Measurements from ENCODE around the gene FPR3.

DNA sequence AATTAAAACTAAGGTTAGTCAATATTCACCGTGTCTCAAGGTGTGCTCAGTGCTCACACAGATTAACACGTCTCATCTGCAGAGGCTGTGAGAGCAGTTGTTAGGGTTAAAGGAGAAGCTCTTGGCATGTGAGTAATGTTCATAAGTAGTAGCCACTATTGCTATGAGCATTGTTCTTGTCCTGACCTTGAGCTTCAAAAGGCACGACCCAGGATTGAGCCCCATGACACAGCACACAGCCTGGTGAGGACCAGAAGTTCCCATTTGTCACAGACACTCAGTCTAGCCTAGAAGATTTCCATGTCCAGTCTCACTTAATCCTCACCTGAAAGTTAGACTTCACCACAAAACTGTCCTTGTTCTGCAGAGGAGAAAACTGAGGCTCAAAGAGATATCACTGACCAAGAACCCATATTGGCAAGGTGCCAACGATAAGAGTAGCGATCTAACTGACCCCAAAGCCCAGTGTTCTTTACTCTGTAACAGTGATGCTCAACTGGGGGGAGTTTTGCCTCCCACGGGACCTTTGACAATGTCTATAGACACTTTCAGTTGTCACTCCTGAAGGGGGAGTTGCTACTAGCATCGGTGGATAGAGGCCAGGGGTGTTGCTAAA, 26.0 kb downstream of the FPR3 start:
- TF ChIP-seq, protein P1, sequence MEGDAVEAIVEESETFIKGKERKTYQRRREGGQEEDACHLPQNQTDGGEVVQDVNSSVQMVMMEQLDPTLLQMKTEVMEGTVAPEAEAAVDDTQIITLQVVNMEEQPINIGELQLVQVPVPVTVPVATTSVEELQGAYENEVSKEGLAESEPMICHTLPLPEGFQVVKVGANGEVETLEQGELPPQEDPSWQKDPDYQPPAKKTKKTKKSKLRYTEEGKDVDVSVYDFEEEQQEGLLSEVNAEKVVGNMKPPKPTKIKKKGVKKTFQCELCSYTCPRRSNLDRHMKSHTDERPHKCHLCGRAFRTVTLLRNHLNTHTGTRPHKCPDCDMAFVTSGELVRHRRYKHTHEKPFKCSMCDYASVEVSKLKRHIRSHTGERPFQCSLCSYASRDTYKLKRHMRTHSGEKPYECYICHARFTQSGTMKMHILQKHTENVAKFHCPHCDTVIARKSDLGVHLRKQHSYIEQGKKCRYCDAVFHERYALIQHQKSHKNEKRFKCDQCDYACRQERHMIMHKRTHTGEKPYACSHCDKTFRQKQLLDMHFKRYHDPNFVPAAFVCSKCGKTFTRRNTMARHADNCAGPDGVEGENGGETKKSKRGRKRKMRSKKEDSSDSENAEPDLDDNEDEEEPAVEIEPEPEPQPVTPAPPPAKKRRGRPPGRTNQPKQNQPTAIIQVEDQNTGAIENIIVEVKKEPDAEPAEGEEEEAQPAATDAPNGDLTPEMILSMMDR (conservative IDR thresholded peaks at IDR 0.05; ENCODE audit: low read length) = no peak
- no peak for TF ChIP-seq EZH2phosphoT487 (IDR thresholded peaks at IDR 0.05; ENCODE audit: borderline replicate concordance, low read depth, low read length)

Data from OCI-LY7 (cell line).